ENCODE results near the gene COL27A1.

Gene COL27A1

DNA sequence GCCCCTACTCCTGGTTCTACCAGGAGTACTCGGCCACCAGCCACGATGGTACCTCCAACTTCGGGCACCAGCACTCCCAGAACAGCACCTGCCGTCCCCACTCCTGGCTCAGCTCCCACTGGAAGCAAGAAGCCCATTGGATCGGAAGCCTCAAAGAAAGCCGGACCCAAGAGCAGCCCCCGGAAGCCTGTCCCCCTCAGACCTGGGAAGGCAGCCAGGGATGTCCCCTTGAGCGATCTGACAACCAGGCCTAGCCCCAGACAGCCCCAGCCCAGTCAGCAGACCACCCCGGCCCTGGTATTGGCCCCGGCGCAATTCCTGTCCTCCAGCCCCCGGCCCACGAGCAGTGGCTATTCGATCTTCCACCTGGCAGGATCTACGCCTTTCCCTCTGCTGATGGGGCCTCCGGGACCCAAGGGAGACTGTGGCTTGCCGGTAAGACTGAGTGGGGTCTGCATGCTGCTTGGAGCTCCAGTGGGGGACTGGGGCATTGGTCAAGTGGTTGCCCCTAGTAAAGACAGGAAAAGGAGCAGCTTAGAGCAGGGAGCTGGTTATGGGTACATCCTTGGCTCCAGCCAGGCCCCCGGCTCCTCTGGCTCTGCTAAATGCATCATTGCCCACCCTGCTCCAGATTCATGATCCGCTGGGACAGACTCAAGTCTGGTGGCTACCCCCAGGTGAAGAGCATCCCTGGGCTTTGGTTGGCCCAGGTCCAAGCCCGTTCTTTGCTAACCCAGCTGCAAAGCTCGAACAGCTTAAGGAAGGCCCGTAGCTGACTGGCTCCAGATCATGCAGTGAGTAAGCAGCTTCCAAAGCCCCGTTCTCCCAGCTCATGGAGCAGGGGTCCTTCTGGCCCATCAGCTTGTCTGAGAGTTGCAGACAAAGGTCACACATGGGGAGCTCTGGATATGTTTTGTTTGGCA, 14.0 kb downstream of the COL27A1 start:
- peak; percentile 89 for DNase-seq

DNA sequence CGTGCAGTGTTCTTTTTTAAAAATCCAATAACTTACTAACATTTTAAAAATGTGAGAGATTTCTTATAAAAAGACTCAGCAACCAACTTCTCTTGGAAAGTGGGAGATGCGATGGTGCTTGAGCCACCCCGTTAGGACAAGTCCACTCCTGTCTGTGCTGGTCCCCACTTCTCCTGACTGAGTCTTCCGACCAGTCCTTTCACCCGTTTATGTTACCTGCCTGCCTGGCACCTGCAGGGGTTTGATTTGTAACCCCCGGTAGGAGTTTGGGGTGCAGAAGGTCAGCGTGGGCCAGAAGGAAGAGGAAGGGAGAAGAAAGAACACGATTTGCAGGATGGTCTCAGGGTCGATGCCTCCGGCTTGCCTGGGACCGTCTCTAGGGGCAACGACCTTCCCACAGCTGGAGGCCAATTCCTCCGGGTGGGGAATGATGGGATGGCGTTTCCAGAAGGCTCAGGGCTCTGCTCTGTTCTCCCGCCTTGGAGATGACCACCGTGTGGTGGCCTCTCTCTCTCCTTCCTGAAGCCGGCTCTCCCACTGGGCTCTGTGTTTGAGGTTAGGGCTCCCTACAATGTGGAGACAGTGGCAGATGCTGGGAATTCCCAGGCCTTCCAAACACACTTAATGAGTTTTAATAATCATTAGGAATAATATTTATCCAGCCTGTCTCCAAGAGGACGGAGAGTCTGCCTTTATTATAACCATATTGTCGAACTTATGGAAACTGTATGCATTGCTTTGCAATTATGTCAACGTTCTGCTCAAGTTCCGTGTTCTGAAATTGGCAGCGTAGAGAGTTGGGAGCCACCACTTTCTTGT, 14.8 kb downstream of the COL27A1 start:
- peak; percentile 85 for DNase-seq

DNA sequence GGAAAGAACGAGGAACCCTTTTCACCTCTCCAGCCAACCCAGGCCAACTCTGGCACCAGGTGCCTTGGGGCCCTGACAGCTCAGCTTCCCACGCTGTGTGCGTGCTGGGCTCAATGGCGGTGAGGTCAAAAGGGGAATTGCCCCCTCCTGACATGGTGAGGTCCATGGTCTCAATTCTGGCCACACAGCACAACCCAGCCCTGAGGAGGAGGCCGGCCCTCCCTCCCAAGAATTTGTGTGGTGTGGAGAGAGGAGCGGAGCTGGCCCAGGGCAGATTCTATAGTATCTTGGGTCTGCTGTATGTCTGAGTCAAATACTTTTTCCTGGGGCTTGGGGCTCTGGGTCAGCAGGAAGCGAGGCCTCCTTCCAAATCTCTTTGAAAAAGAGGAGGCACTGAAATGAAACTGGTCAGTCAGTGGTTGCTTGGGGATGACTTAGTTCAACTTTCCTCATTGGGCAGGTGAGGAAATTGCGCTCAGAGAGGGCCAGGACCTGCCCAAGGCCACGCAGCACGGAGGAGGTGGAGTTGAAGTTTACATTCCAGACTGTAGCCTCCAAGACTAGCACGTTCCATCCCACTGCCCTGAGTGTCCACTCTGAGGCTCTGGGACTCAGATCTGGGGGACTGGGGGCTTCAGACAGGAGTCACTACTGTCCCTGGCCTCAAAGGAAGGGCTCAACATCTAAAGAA, 15.6 kb downstream of the COL27A1 start:
- peak; percentile 46 for DNase-seq

DNA sequence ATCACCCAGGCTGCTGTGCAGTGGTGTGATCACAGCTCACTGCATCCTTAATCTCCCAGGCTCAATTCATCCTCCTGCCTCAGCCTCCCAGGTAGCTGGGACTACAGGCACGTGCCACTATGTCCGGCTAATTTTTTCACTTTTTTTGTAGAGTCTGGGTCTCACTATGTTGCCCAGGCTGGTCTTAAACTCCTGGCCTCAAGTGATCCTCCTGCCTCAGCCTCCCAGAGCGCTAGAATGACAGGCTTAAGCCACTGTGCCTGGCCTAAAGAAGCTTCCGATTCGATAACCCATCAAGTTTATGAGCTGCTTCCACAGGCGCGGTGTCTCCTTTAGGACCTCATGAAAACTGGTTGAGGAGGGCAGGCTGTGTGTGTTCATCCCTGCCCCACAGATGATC, 16.2 kb downstream of the COL27A1 start:
- no peak for DNase-seq

DNA sequence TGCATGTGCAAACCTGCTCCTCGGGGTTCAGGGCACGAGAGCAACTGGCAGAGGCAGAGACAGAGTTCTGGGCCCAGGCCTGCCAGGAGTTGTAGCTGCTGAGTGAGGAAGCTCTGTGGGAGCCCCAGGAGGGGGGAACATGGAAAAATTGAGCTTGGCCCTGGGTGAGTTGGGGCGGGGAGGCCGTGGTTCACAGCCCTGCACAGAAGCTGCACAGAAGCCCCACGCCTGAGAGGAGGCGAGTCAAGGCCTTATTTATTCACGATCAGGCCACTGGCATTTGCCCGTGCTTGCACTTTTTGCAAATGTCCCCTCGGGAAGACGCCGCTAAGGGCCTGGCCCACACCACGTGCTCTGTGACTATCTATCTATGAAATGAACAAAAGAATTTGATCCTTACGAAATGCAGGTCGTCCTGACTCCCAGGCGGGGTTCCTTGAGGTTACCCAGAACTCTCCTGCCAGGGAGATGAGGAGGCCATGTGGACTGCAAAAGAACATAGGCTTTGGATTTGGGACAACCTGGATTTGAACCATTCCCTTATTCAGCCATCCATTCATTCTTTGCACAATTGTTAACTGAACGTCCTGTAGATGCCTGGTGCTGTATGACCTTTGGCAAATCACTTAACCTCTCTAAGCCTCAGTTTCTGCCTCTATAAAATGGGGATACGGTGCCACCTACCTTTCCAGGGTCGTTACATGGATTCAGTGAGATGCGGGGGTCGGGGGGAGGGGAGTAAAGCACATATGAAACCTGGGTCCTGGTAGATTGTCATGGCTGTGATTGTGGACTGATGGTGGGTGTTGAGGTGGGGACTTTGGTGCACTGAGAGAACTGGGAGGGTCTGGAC, 17.9 kb downstream of the COL27A1 start:
- peak; percentile 65 for DNase-seq

DNA sequence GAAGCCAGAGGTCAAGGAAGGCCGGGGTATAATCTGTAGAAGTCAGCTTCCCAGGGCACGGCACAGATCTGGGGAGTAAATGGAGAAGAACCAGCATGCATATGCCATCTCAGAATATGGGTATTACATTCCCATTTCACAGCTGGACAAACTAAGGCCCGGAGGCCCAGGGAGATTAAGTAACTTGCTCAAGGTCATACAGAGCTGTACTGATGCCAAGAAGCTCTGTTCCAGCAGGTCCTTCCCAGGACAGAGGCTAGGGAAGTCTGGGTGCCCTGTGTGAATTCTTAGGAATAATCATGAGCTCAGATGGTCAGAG, 19.2 kb downstream of the COL27A1 start:
- DNase-seq = no peak

DNA sequence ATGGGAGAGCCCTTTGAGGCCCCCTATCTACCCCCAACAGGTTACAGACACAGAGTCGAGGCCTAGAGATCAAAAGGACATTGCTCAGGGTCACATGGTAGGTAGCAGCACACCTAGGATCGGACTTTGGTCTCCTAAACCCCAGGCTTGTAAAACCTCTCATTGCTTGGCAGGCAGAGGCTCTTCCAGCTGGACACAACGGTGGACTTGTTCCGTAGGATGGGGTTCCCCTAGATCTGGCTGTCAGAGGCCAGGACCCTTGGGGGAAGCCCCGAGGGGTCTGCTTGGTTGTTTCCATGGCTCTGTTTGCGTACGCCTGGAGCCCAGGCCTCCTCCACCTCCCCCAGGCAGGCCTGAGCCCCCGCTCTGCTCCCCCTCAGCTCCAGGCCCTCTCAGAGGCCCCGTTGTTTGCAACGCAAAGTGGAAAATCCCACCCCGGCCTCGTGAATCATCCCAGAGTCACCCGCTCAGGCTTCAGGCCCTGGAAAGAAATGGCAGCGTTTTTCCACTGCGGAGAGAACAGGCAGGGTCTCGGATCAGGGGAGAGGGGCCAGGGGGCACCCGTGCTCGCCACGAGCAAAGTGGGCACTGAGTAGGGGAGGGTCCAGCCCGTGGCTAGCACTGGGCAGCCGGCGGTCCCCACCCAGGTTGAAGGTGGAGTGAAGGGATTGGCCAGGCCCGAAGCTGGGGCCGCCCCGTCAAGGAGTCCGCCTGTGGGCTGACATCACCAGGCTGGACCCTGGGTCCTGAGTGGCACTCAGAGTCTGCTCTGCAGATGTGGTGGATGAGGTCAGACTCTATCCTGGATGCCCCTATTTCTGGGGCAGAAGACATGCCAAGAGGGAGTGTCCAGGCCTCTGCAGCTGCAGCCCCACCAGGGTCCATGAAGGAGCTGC, 19.8 kb downstream of the COL27A1 start:
- DNase-seq = peak; percentile 57

DNA sequence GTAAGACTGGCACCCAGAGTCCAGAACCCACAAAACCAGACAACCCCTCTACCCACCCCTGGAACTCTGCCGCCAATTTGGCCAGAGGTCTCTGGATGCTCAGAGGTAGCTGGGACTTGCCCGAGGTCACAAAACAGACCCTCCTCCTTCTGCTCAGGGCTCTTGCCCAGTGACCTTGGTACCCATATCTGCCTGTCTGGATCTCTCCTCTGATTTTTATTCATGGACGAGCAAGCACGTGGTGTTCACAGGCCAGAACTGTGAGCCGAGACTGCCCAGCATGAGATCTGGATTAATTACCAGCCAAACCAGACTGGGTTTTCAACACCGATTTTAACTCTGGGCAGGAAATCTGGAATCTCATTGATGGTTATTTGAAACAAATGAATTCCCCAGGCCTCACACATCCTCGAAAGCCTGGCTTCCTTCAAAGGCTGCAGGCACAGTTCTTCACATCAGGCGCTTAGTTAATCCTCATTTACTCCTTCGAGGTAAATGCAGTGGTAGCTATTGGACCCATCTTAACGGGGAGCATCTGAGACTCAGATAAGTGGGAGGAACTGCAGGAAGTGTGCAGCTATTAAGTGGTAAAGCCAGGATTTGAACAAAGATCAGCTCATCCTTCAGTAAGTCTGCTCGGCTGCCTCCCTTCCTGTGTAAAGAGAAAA, 21.4 kb downstream of the COL27A1 start:
- no peak for DNase-seq

DNA sequence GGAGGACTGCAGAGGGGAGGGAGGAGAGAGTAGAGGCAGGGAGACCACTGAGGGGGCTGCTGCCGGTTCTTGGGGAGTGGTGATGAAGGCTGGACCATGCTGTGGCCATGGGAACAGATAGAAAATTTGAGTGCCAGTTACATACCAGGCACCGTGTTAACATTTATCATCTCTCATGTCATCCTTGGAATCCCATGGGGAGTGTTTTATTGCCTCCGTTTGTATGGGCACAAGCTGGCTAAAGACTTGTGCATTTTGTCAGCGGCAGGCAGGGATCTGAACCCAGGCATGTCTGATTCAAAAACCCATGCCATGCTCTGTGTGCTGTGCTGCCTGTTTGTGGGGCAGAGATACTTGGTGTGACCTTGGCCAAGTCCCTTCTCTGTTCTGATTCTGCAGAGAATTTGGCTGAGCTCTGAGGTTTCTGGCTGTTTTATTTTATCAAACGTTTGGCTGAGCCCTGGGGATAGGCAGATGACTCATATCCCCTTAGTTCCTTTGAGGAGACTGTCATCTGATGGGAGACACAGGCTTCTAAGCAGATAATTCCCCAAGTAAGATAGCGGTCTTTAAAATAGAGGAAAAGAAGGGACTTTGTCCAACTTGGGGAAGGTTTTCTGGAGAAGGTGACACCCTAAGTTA, 22.2 kb downstream of the COL27A1 start:
- DNase-seq = peak; percentile 78

DNA sequence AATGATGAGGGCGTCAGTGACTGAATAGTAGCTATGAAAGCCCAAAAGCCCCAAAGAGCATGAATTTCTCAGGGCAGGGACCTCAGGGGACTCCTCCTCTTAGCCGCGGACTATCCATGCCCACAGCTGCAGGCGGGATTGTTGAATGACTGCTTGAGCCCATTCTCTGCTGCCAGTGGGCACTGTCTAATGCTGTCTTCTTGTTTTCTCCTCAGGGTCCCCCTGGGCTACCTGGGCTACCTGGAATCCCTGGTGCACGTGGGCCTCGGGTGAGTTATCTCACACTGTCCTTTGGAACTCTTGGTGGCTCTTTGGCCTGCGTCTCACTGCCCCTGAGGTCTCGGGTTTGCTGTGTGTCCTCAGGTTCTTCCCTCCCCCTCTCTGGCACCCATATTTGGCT, 22.7 kb downstream of the COL27A1 start:
- DNase-seq = no peak

DNA sequence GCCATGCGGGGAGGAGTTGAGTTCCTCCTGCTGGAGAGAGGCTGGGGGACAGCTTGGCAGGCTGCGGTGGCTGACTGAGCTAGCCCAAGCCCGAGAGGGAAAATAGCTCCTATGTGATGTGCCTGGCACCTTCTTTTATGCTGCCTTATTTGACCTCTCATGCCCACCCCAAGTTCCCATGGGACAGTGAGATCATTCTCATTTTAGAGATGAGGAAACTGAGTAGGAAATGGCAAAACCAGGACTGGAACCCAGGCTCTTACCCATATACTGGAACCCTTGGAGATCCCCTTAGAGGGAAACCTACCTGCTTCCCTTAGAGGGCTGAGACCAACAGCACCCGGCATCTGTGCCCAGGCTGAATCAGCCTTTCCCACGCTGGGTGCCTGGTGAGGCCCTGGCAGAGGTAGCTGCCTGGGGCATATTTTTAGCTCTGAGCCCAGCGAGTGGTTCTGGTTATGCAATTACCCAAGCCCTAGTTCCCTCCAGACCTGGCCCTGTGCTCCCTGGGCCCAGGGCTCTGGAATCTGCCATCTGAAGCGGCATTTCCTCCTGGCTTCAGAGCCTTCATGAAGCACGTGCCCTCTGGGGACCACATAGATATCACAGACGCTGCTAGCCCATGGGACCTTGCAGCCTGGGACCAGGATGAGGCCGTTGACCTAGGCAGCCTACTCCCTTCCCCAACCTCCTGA, 23.6 kb downstream of the COL27A1 start:
- peak; percentile 45 for DNase-seq

DNA sequence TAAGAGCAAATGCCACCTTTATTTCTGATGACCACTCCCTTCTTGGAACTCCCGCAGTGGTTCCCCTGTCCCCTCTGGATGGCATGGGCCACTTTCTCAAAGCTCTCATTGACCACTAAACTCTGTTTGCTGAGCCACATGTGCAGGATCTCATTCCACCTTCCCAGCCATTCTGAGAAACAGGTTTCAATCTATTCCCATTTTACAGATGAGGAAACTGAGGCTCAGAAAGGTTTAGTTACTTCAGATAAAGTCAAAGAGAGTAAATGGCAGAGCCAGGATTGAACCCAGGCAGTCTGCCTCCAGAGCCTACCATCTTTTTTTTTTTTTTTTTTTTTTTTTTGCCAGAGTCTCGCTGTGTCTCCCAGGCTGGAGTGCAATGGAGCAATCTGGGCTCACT, 24.2 kb downstream of the COL27A1 start:
- DNase-seq = no peak

DNA sequence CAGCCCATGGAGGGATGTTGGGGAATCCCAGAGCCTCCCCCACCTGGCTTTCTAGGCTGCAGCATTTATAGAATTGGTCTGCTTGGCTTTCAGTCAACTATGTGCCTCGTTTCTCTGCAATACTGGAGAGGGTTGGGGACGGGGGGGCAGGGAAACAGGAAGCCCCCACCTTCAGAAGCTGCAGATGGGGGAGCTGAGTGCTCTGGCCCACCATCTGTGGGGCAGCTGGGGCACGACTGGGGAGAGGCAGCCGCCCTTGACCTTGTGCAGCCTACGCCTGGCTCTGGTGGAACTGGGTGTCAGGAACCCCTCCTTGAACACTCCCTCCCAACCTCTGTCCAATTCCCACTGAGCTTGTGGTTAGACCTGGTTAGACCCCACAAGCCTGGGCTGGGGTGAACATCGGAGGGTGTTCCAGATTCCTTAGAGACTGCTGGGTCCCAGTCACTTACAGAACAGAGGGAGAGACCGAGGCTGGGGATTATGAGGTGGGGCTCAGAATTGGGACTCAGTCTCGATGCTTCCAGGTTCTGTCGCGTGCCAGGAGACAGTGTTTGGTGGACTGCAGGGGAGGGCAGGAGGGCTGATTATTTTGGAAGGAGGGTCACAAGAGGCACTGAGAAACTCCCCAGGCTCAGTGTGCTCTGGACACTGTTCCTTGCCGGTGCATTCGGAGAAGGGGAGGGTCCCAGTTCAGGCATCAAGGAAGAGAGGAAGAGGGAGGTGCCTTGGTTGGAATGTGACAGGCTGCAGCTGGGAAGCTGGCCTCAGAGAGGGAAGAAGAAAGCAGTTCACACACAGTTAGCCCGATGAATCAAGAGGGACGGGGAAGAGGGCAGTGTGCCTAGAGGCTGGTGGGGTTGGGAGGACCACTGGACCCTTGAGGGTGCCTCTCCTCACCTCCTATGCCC, 25.6 kb downstream of the COL27A1 start:
- peak; percentile 60 for DNase-seq

DNA sequence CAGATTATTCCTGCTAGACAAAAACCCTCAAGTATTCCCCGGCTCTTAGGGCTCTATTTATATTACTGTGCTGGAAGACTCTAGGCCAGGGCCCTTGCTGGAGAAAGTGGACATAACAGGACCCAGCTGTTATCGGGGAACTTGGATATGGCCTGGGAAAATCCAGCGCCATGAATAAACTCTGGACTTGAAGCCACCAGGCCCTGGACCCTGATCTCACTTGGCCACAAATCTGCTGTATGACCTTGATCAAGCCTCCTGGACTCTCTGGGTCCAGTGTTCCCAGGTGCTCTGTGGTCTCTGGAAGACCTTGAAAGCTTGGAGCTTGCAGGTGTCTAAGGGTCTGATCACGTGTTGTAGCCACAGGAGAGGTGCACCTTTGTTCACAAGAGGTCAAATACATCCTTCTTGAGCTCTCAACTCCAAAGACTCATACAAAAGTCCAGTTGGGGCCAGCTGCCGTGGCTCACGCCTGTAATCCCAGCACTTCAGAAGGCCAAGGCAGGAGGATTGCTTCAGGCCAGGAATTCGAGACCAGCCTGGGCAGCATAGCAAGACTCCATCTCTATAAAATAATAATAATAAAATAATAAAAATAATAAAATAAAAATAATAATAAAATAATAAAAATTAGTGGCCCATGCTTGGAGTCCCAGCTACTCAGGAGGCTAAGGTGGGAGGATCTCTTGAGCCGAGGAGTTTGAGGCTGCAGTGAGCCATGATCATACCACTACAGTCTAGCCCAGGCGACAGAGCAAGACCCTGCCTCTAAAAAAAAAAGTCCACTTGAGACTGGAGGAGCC, 26.5 kb downstream of the COL27A1 start:
- no peak for DNase-seq

DNA sequence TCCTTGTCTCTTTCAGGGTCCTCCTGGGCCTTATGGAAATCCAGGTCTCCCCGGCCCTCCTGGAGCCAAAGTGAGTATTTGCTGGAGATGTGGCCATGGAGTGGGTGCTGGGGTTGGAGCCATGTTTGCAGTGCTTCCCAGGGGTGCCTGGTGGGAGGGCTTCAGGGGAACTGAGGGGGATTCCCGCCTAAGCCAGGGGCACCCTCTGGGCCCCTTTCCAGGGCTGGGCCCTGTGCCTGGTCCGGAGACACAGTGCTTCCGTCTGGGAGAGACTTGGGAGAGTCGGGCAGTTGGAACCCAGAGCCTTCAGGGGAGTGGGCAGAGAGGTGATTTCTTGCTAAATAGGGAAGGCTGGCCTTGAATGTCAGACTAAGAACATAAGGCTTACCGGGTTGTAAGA, 27.7 kb downstream of the COL27A1 start:
- no peak for DNase-seq

DNA sequence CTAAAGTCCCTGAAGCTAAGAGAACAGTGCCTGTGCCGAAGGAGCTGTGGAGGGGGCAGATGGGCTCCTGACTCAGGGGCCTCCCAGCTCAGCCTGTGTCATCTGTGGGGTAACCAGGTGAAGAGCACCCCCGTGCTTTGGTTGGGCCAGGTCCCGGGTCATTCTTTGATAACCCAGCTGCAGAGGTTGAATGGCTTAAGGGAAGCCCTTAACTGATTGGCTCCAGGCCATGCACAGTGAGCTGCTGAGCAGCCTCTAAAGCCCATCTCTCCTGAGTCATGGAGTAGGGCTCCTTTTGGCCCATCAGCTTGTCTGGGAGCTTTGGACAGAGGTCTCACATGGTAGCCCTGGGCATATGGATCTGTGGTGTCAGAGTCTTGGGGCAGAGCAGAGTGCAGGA, 28.7 kb downstream of the COL27A1 start:
- DNase-seq = no peak

DNA sequence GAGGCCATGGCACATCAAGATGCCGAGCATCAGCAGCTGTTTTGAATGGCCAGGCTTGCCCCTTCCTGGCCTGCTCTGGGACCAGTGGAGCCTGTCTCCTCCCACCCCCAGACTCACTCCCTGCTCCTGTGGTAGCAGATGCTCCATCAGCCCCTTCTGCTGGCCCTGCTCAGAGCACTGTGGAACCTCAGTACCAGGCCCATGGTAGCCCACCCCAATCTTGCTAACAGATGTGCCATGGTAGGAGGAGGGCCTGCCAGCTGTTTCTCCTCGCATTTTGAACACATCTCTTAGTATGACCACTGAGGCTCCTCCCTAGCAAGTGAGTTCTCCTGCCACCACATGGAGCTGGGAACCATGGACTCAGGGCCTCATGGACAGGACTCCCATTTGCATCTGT, 29.5 kb downstream of the COL27A1 start:
- DNase-seq = no peak

Data from fibroblast of skin of scalp (primary cell).